C4-2B (cell line): Measurements from ENCODE around the gene SP2.

Source experiments
- CTCF ChIP-seq: fragments of 450-650 bp; conservative IDR thresholded peaks from 2 replicates; pipeline ENCODE4 v1.5.1; 2017; ENCODE audit warnings: mild to moderate bottlenecking
- ZFX ChIP-seq: fragments of 450-650 bp; IDR thresholded peaks from 2 replicates; pipeline ENCODE4 v1.6.1; 2017

- TF ChIP-seq CTCF (no peak), ZFX (no peak)
Measured at GRCh38 chr17:47931848-47932247, 35.8 kb downstream of the SP2 start.
